HG02759 (cell line): ENCODE data around the gene HDGF.
"Not testable (repeated sequence)": the region's sequence is repeated elsewhere in the genome, so short reads cannot be mapped to it uniquely, and the experiment has no call there.

Source experiments
- ATAC-seq: cut with Tn5 transposase; IDR thresholded peaks from one replicate; pipeline ENCODE4 v1.9.1; 2021; ENCODE audit warnings: mild to moderate bottlenecking, moderate library complexity; ENCODE audit not compliant: unreplicated experiment

The HDGF gene

DNA sequence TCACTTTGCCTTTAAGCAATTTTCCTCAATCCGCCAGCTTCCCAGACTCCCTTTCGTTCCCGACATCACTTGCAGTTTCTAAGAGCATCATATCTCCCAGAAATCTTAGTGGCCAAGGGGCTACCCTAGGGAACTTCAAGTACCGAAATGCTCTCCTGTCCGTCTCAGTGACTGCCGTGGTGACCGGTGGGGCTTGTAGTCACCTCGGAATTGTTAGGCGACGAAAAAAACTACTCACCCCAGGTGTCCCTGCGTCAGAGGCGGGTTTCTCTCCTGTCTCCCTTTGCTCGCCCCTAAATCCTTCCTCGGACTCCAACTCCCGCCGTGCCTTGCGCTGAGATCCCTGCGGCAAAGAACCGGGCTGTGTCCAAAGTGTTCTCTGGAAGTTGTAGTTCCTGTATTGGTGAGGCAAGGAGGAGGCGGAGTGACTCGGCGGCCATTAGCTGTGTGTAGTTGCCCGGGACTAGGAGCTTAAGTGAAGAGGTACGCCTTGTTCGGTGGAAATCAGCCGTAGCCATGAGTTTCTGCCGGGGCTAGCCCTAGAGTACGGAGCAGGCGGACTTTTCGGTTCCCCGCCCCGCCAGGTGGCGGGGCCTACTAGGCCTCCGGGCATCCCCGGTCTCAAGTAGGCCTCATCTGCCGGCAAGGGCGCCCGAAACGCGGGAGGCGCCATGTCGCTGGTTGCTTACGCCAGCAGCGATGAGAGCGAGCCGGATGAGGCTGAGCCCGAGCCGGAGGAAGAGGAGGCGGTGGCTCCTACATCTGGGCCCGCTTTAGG is 15.8 kb upstream of the HDGF start, which contains the start of gene PRCC:
PRCC (plus strand) TSS at position 435 of the 778 bp plus-strand sequence; CDS start at position 672, 237 bp downstream.
- ATAC-seq, result peak; percentile 95

GRCh38 chr1:156766298-156767100 is 15.0 kb upstream of the HDGF start:
- ATAC-seq, result peak; percentile 12

DNA sequence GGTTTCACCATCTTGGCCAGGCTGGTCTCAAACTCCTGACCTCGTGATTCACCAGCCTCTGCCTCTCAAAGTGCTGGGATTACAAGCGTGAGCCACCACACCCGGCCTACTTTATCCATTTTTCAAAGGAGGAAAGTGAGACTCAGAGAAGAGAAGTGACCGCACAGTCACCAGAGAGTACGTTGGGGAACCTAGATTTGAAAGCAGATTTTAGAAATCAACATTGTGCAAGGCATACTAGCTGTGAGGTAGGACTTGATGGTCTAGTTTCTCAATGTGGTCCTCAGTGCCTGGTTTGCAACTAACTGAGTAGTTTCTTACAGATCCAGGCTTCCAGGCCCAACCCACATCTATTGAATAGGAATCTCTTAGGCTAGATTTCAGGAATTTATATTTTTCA is 14.2 kb upstream of the HDGF start:
- ATAC-seq, result no peak

DNA sequence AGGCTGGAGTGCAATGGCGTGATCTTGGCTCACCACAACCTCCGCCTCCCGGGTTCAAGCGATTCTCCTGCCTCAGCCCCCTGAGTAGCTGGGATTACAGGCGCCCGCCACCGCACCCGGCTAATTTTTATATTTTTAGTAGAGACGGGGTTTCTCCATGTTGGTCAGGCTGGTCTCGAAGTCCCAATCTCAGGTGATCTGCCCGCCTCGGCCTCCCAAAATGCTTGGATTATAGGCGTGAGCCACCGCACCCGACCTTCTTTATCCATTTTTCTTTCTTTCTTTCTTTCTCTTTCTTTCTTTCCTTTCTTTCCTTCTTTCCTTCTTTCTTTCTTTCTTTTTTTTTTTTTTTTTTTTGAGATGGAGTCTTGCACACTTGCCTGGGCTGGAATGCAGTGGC is 13.7 kb upstream of the HDGF start:
- not testable (repeated sequence) for ATAC-seq

GRCh38 chr1:156760796-156761104 is 9.3 kb upstream of the HDGF start:
- no peak for ATAC-seq

- ATAC-seq, result no peak
These were observed 8.8 kb upstream of the HDGF start for GRCh38 chr1:156760092-156760795.

GRCh38 chr1:156757572-156758253 is 6.2 kb upstream of the HDGF start:
- not testable (repeated sequence) for ATAC-seq

DNA sequence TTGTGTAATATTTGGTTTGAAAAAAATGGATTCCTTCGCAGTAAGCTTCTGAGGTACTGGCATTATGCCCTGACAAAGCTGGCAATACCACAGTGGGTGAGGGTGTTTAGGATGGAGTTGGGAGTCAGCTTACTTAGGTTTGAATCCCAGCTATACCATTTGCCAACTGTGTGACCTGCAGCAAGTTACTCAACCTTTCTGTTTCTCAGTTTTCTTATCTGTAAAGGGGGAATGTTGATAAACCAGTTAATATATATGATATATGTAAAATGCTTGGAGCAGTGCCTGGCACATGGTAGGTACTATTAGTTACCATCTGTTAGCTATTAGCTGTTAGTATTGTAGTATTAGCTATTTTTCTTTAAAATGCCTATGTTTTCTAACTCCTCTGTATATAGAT is 4.9 kb upstream of the HDGF start:
- ATAC-seq, result no peak

DNA sequence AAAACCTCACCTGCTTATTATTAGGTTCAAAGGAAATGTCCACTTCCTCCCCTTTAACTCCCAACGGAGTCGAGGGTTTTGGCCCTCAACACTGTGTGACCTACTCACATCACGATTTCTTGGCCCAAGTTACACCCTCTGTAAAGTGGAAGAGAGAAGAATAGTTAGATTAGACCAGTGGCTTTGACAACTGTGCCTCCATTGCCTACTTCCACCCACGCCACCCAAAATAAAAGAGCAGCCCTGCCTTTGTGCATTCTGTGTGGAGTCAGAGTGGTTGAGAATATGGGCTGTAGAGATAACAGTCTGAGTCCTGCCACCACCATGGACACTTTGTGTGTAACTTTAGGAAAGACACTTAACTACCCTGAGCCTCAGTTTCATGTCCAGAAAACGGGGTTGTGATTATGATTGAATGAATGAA is 4.1 kb upstream of the HDGF start:
- ATAC-seq, result no peak

DNA sequence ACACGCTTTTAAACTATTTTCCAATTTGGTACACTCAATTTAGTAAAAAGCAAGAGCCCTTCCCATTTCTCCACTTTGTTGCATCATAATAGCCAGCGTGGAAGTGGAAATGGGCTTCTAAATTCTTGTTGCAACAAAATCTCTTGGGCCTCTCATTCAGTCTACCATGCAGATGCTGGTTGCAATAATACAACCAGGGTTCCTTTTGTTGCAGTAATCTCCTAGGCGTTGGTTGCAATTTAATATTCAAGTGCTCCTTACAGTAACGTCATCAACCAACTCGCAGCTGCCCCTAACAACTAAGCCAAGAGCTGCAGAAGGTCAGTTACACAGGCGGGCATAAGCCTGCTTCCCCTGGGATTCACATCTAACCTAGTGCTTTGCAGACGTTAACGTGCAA is 2.7 kb upstream of the HDGF start:
- no peak for ATAC-seq

GRCh38 chr1:156752843-156753482 is 1.5 kb upstream of the HDGF start:
- no peak for ATAC-seq

DNA sequence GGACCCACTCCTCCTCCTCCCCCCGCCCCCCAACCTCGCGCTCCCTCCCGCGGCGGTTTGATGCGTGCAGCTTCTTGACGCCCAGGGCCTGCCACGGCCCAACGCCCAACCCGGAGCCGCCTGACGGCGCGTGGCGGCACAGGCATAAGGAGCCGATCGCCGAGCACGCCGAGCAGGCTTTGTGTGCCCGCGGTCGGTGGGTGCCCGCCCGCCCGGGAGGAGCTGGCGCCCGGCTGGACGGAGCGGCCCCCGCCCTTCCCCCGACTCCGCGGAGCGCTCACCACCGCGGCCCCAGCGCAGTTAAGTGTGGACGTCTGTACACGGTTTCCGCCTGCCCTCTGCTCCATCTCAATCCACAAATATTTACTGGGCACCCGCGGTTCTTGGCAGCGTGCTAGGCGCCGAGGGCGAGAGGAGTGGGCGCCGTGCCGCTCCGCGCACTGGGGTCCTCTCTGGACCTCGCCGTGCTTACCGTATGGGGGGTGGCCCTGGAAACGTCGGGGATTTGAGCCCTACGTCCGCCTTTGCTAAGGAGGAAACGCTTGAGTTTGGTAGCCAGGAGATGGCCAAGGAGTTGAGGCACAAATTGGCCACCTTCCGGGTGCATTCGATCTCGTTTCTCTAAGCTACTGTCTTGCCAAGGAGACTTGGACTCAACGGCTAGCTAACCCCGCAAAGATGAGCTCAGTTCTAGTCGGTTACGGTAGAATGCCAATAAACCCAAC is 444 bp upstream of the HDGF start:
- peak; percentile 74 for ATAC-seq

DNA sequence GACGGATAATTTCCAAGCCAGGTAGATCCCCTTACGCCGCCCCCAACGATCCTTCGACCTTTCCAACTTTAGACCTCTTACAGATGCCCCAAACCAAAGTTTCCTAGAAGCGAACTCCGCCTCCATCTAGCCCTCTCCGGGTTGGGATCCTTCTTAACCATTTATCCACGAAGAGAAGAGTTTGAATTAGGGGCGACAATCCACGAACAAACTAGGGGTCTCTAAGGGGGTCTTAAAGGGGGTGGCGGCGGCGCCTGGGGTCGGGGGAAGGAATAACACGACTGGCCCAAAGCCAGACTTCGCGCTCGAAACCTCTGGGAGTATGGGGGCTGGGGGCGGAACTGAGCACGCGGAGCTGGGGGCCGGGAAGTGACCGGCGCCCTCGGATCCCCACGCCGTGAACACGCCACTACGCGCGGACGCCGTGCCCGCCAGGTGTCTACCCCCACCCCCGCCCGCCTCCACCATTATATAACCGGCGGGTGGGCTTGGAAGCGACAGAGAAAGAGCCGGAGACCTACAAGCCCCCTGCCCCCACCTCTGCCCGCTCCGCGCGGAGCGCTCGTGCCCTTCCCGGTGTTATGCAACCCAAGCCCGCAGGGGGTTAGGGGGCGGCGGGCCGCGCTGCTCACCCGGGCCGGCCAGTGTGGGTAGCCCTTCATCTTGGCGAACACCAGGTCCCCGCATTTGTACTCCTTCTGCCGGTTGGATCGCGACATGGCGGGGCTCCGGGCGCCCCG is 594 bp downstream of the HDGF start:
- peak; percentile 17 for ATAC-seq

DNA sequence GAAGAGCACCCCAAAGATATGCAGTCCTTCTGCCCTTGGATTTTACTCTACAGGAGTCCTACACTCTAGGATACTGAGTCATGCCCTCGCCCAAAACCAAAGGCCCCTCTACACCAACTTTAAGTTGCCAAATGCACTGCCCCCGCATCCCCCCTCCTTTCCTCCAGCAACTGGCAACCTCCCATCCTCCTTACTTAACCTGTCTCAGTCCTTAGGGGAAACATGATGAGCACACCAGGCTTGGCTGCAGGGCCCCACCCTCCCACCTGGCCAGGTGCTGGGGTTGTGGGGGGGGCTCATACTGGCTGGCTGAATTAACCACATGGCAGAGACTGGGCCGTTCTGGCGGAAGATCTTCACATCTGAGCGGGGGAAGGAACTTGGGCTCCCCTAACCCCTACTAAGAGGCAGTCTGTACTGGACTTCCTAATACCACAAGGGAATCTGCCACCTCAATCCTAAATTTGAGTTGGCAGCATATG is 1.2 kb downstream of the HDGF start:
- ATAC-seq, result no peak

DNA sequence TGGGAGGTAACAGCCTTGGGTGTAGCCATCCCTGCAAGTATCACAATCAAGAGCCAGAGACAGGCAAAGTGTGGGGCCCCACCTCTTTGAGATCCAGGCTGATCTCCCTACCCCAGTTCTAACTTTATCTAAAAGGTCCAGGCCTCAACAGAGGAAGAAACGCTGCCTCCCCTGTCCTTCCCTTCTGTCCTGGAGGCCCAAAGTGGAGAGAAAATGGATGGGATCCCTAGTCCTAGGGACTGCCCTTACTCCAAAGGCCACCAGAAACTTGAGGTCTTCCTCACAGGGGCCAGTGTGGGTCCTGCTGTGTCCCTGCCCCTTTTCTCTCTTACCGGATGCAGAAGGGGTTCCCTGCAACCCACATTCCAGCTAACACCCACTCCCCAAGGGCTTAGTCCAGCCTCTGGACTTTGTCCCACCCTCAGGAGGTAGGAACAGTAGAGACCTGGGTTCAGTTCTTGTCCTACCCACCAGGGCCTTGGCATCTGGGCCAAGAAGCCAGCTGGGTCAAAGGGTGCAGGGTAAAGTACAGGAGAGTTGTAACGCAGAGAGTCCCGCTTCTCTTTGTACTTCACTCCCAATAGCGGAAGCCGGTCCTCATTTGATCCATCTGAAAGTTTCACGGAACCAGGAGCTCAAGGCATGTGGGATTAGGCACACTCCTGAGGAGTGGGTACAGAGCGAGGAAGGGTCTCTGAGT is 1.9 kb downstream of the HDGF start:
- no peak for ATAC-seq

DNA sequence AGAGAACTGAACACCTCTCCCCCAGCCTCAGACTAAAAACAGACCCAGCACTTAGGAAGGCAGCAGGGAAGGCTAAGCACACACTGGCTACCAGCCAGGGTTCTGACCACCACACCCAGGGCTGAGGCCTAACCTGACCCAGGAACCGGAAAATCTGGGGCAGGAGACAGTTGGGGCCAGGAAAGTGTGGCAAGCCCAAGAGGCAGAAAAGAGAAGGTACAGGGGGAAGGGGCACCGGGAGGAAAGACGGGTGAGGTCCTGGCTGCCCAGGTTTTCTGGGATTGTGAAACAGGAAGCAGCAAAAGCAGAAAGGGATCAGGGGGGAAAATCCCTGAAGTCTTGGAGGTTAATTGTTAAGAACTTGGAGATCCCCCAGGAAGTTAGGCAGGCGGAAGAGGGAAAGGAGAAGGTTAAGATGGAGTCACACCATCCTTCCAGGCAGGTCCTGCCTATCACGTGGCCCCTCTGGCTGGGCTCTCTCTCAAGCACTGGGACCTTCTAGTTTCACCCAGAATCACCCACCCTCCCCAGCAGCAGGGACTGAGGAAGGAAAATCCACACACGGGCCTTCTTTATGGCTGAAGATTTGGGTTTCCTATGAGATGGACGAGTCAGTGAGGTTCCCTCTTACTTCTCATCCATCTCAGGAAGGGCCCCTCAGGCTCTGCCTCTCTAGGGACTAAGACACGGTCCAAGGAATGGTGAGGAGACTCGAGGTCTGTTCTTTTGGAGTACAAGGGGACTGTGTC is 2.6 kb downstream of the HDGF start:
- no peak for ATAC-seq

DNA sequence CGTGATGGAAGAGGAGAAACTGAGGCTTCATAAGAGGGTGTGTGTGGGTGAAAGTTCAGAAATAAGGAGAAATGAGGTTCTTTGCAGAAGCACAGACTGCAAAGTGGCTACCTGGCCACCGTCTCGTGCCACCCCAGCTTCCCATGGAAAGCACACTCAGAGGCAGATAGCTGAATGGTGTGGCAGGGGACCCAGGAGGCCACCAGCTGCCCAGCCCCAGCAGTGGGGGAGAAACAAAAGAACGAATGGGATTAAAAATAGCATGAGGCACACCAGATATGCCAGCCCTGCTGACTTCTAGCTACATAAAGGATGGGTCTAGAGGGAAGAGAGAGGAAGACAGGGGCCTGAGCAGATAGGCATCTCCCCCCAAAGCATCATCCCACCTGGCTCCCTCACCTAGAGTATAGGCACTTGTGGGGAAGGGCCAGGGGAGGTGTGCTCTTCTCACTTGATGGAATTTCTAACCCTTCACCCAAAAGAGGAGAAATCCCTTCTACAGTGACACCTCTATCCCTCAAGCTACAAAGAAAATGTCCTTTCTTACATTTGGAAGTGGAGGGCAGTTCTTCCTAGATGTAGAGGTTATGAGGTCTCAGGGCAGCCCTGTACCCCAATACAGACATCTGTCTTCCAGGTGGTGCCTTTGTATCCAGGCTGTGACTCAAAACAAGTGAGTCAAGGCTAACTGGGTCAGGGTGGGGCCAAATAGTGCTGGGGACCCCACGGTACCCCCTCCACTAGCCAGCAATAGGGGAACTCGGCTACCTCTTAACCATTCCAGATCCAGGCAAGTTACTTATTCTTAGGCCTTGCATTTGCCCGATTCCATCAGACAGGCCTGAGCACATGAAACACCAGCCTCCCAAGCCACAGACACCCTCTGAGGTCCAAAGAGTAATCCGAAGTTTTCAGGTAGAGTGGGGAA is 3.5 kb downstream of the HDGF start:
- ATAC-seq, result no peak
